KMS-11 (cell line): ENCODE data around the gene CNPY1.
"Not testable (repeated sequence)": the region's sequence is repeated elsewhere in the genome, so short reads cannot be mapped to it uniquely, and the experiment has no call there.

ENCODE experiments used
- H2AFZ ChIP-seq: fragments of 200-600 bp; sonication (generic); 2 replicates; pipeline ENCODE4 v1.6.1; 2016; ENCODE audit warnings: antibody characterized with exemption, mixed run types, low read depth
- H3K27ac ChIP-seq: fragments of 200-600 bp; sonication (generic); 2 replicates; pipeline ENCODE4 v1.6.1; 2016; ENCODE audit warnings: mild to moderate bottlenecking, mixed run types
- H3K27me3 ChIP-seq: fragments of 200-600 bp; sonication (generic); 2 replicates; pipeline ENCODE4 v1.6.1; 2017; ENCODE audit warnings: mild to moderate bottlenecking, low read depth, mixed run types, moderate library complexity; ENCODE audit not compliant: insufficient read depth
- H3K36me3 ChIP-seq: fragments of 200-600 bp; sonication (generic); 2 replicates; pipeline ENCODE4 v1.6.1; 2017; ENCODE audit warnings: mild to moderate bottlenecking, mixed run types; ENCODE audit not compliant: insufficient read depth
- H3K4me1 ChIP-seq: fragments of 200-600 bp; sonication (generic); 2 replicates; pipeline ENCODE4 v1.6.1; 2016; ENCODE audit warnings: mild to moderate bottlenecking, low read depth, mixed run types; ENCODE audit not compliant: poor library complexity, severe bottlenecking
- H3K4me2 ChIP-seq: fragments of 200-600 bp; sonication (generic); 2 replicates; pipeline ENCODE4 v1.7.0; 2016; ENCODE audit warnings: mild to moderate bottlenecking, mixed run types
- H3K4me3 ChIP-seq: fragments of 200-600 bp; sonication (generic); IDR thresholded peaks from 2 replicates; pipeline ENCODE4 v1.6.1; 2017; ENCODE audit warnings: low read depth, low read length, mixed read lengths; ENCODE audit not compliant: insufficient read depth
- H3K79me2 ChIP-seq: fragments of 200-600 bp; sonication (generic); 2 replicates; pipeline ENCODE4 v1.6.1; 2016; ENCODE audit warnings: low read depth, mixed run types; ENCODE audit not compliant: insufficient read depth
- H3K9ac ChIP-seq: fragments of 200-600 bp; sonication (generic); 2 replicates; pipeline ENCODE4 v1.6.1; 2016; ENCODE audit warnings: mild to moderate bottlenecking, mixed run types
- H4K20me1 ChIP-seq: fragments of 200-600 bp; sonication (generic); 2 replicates; pipeline ENCODE4 v1.6.1; 2016; ENCODE audit warnings: mild to moderate bottlenecking, mixed run types; ENCODE audit not compliant: insufficient read depth
- CTCF ChIP-seq: fragments of 200-600 bp; sonication (generic); conservative IDR thresholded peaks from 2 replicates; pipeline ENCODE4 v1.6.1; 2017; ENCODE audit warnings: low read depth, mild to moderate bottlenecking, antibody characterized with exemption, low read length, moderate library complexity, mixed read lengths

Gene CNPY1

GRCh38 chr7:155565596-155565995, 19.2 kb upstream of the CNPY1 start:
- Histone ChIP-seq H3K27ac (no peak overlapping the region), H3K4me1 (no peaks in the 10 kb centered on the region), H3K4me2 (no peak overlapping the region), H2AFZ (no peak overlapping the region), H4K20me1 (no peaks in the 10 kb centered on the region), H3K4me3 (no peak overlapping the region), H3K36me3 (no peaks in the 10 kb centered on the region), H3K27me3 (peaks cover 13% of the 10 kb centered on the region; the same call in 1 of the 2 replicates), H3K79me2 (no peaks in the 10 kb centered on the region), H3K9ac (no peak overlapping the region)
- TF ChIP-seq CTCF = no peak

DNA sequence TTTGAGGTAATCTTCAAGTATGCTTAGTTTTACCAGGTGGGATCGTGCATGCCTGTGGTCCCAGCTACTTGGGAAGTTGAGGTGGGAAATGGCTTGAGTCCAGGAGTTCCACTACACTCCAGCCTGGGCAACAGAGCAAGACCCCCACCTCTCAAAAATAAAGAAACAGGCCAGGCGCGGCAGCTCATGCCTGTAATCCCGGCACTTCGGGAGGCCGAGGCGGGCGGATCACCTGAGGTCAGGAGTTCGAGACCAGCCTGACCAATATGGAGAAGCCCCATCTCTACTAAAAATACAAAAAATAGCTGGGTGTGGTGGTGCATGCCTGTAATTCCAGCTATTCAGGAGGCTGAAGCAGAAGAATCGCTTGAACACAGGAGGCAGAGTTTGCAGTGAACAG, 16.6 kb upstream of the CNPY1 start:
- not testable (repeated sequence) for H3K9ac ChIP-seq, H4K20me1 ChIP-seq, H3K4me3 ChIP-seq, H3K4me1 ChIP-seq, H3K27me3 ChIP-seq, H3K79me2 ChIP-seq, H3K36me3 ChIP-seq, H2AFZ ChIP-seq, H3K4me2 ChIP-seq, H3K27ac ChIP-seq

DNA sequence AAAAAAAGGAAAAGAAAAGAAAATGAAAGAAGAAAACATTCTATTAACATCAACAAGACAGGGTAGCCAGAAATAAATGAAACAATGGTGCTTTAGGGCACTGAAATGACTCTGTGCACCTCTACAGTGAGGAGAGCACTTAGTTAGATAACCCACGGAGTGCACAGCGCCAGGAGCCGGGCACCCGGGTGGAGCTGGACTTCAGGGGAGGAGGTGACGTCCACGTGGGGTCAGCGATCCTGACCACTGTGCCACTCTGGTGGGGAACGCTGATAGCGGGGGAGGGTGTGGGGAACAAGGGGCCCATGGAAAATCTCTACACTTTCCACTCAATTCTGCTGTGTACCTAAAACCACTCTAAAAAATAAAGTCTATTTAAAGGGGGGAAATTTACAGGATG, 15.7 kb upstream of the CNPY1 start:
- Histone ChIP-seq H3K79me2 (no peaks in the 10 kb centered on the region), H3K9ac (no peak overlapping the region), H2AFZ (no peak overlapping the region), H3K4me3 (no peak overlapping the region), H4K20me1 (no peaks in the 10 kb centered on the region), H3K4me1 (no peaks in the 10 kb centered on the region), H3K4me2 (no peak overlapping the region), H3K27ac (no peak overlapping the region), H3K27me3 (peaks cover 5% of the 10 kb centered on the region; the same call in 1 of the 2 replicates), H3K36me3 (no peaks in the 10 kb centered on the region)
- no peak for TF ChIP-seq CTCF

DNA sequence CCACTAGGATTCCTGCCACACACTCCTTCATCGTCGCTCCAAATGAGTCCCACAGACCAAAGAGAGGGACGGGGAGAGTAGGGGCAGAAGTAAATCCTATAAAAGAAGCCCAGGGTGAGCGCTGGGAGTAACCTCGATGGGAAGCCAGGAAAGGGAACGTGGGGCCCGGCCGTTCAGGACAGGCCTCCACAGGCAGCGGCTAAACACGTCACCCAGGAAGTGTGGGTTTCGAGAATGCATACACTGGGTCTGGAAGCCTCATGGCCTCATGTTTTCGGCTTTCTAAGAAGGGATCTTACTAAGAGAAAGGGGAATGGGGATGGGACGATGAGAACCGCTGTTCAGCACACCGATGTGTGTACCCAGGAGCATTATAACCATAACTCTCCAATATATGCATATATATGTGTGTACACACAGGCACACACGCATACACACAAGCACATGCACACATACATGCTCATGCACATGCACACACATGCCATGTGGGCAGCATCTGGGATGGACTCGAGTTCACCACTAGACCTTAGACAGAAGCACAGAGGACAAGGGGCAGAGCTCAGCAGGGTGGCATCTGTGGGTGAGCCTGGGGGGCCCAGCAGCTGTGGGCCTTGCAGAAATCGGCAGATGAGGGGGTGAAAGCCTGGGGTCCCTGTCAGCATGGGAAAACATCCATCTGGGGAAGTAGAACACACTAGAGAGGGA, 14.8 kb upstream of the CNPY1 start:
- no peaks in the 10 kb centered on the region for H3K36me3 ChIP-seq
- H3K27ac ChIP-seq = no peak overlapping the region
- H3K4me1 ChIP-seq = no peaks in the 10 kb centered on the region
- no peak overlapping the region for H3K9ac ChIP-seq
- H3K27me3 ChIP-seq = peaks cover 3% of the 10 kb centered on the region; the same call in 1 of the 2 replicates
- H3K79me2 ChIP-seq = no peaks in the 10 kb centered on the region
- no peak overlapping the region for H2AFZ ChIP-seq
- TF ChIP-seq CTCF = no peak
- H3K4me2 ChIP-seq = no peak overlapping the region
- no peak overlapping the region for H3K4me3 ChIP-seq
- H4K20me1 ChIP-seq = no peaks in the 10 kb centered on the region

GRCh38 chr7:155560196-155560885, 14.0 kb upstream of the CNPY1 start:
- Histone ChIP-seq H3K79me2 (no peaks in the 10 kb centered on the region), H3K27me3 (peaks cover 11% of the 10 kb centered on the region; the same call in 1 of the 2 replicates), H2AFZ (no peak overlapping the region), H3K4me1 (no peaks in the 10 kb centered on the region), H4K20me1 (no peaks in the 10 kb centered on the region), H3K36me3 (no peaks in the 10 kb centered on the region), H3K4me2 (no peak overlapping the region), H3K27ac (no peak overlapping the region), H3K4me3 (no peak overlapping the region), H3K9ac (no peak overlapping the region)
- no peak for TF ChIP-seq CTCF
